ENCODE data around the gene GJA9. TPM values are rescaled to one million over a fixed set of nuclear protein-coding genes. Genes with fewer than 3 reads are reported as not detected.

Gene GJA9
- total and polyA plus RNA-seq, 4 donors = not detected

DNA sequence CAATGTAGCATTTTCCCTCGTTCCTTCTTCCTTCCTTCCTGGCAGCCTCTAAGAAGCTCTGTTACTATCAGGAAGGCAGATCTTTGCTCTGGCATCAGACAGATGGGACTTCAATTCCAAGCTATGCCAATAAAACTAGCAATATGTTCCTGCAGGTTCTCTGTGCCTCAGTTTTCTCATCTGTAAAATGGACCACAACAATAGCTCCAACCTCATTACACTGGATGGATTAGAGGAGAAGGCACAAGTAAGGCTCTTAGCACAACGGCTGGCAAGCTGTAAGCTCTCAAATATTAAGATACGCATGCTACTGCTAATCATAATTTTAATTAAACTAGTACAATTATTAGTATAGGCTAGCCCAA lies 49.0 kb downstream of the GJA9 start:
- H3K4me3 ChIP-seq (ENCODE audit: low read depth in 1 of 3, low read length in 3 of 3) = no peak overlapping the region
- TF ChIP-seq, protein P1, sequence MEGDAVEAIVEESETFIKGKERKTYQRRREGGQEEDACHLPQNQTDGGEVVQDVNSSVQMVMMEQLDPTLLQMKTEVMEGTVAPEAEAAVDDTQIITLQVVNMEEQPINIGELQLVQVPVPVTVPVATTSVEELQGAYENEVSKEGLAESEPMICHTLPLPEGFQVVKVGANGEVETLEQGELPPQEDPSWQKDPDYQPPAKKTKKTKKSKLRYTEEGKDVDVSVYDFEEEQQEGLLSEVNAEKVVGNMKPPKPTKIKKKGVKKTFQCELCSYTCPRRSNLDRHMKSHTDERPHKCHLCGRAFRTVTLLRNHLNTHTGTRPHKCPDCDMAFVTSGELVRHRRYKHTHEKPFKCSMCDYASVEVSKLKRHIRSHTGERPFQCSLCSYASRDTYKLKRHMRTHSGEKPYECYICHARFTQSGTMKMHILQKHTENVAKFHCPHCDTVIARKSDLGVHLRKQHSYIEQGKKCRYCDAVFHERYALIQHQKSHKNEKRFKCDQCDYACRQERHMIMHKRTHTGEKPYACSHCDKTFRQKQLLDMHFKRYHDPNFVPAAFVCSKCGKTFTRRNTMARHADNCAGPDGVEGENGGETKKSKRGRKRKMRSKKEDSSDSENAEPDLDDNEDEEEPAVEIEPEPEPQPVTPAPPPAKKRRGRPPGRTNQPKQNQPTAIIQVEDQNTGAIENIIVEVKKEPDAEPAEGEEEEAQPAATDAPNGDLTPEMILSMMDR (IDR thresholded peaks at IDR 0.05; ENCODE audit: low read depth, low read length, missing input control) = no peak
- TF ChIP-seq GABPA (IDR thresholded peaks at IDR 0.05 in 1 of 2, conservative IDR thresholded peaks at IDR 0.05 in 1 of 2) = no peak
- TF ChIP-seq, protein P2, sequence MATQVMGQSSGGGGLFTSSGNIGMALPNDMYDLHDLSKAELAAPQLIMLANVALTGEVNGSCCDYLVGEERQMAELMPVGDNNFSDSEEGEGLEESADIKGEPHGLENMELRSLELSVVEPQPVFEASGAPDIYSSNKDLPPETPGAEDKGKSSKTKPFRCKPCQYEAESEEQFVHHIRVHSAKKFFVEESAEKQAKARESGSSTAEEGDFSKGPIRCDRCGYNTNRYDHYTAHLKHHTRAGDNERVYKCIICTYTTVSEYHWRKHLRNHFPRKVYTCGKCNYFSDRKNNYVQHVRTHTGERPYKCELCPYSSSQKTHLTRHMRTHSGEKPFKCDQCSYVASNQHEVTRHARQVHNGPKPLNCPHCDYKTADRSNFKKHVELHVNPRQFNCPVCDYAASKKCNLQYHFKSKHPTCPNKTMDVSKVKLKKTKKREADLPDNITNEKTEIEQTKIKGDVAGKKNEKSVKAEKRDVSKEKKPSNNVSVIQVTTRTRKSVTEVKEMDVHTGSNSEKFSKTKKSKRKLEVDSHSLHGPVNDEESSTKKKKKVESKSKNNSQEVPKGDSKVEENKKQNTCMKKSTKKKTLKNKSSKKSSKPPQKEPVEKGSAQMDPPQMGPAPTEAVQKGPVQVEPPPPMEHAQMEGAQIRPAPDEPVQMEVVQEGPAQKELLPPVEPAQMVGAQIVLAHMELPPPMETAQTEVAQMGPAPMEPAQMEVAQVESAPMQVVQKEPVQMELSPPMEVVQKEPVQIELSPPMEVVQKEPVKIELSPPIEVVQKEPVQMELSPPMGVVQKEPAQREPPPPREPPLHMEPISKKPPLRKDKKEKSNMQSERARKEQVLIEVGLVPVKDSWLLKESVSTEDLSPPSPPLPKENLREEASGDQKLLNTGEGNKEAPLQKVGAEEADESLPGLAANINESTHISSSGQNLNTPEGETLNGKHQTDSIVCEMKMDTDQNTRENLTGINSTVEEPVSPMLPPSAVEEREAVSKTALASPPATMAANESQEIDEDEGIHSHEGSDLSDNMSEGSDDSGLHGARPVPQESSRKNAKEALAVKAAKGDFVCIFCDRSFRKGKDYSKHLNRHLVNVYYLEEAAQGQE (IDR thresholded peaks at IDR 0.05) = no peak
- TF ChIP-seq, protein P3, sequence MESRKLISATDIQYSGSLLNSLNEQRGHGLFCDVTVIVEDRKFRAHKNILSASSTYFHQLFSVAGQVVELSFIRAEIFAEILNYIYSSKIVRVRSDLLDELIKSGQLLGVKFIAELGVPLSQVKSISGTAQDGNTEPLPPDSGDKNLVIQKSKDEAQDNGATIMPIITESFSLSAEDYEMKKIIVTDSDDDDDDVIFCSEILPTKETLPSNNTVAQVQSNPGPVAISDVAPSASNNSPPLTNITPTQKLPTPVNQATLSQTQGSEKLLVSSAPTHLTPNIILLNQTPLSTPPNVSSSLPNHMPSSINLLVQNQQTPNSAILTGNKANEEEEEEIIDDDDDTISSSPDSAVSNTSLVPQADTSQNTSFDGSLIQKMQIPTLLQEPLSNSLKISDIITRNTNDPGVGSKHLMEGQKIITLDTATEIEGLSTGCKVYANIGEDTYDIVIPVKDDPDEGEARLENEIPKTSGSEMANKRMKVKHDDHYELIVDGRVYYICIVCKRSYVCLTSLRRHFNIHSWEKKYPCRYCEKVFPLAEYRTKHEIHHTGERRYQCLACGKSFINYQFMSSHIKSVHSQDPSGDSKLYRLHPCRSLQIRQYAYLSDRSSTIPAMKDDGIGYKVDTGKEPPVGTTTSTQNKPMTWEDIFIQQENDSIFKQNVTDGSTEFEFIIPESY (IDR thresholded peaks at IDR 0.05) = no peak
- TF ChIP-seq RAD21 (IDR thresholded peaks at IDR 0.05) = no peak
- no peak for DNase-seq (ENCODE audit: low spot score)
- no peak overlapping the region for H3K9ac ChIP-seq (ENCODE audit: low read depth in 1 of 2, low read length in 2 of 2)
- no peaks in the 10 kb centered on the region for H3K4me1 ChIP-seq (ENCODE audit: control insufficient read depth in 4 of 4, insufficient read depth in 4 of 4, low read length in 3 of 4)
- H3K27ac ChIP-seq (ENCODE audit: low read depth in 1 of 2, low read length in 2 of 2) = no peak overlapping the region
- H3K27me3 ChIP-seq (ENCODE audit: control insufficient read depth in 4 of 4, insufficient read depth in 4 of 4, low read length in 3 of 4) = peaks cover 0 to 4% (median 0%) of the 10 kb centered on the region in 4 donors
- no peaks in the 10 kb centered on the region for H3K9me3 ChIP-seq (ENCODE audit: control insufficient read depth in 4 of 4, low read length in 3 of 4)
- 87% methylated on average over 3 of the region's 3 CpGs for WGBS
- no peaks in the 10 kb centered on the region for H3K36me3 ChIP-seq (ENCODE audit: control insufficient read depth in 4 of 4, insufficient read depth in 3 of 4, low read depth in 1 of 4, low read length in 3 of 4)

DNA sequence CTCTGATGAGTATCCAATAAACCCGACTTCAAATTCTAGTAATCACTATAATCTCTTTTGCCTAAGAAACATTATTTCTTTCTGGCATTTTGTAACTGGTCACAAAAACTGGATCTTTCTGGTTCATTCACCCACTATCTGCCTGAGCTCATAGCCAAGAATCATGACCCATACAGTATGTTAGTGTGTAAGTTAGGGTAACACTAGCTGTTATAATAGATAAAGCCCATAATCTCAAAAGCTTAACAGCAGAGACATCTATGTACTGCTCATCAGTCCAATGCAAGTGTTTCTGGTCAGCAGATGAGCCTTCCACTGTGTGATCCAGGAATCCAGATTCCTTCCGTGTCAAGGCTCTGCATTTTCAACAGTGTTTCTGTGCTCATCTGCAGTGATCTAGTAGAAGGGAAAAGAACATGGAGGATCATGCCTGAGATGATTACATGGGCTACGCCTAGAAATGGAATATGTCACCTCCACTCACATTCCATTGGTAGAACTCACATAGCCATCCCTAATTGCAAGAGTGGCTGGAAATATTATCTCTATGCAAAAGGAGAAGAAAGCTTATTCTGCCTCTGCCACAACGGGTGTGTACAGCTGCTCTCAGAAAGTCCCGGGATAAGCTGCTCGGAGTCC lies 49.5 kb downstream of the GJA9 start:
- Histone ChIP-seq H3K9ac (ENCODE audit: low read depth in 1 of 2, low read length in 2 of 2) (no peak overlapping the region), H3K9me3 (ENCODE audit: control insufficient read depth in 4 of 4, low read length in 3 of 4) (no peaks in the 10 kb centered on the region), H3K4me1 (ENCODE audit: control insufficient read depth in 4 of 4, insufficient read depth in 4 of 4, low read length in 3 of 4) (no peaks in the 10 kb centered on the region), H3K27me3 (ENCODE audit: control insufficient read depth in 4 of 4, insufficient read depth in 4 of 4, low read length in 3 of 4) (peaks cover 0 to 4% (median 0%) of the 10 kb centered on the region in 4 donors), H3K4me3 (ENCODE audit: low read depth in 1 of 3, low read length in 3 of 3) (no peak overlapping the region), H3K36me3 (ENCODE audit: control insufficient read depth in 4 of 4, insufficient read depth in 3 of 4, low read depth in 1 of 4, low read length in 3 of 4) (no peaks in the 10 kb centered on the region), H3K27ac (ENCODE audit: low read depth in 1 of 2, low read length in 2 of 2) (no peak overlapping the region)
- 82% methylated on average over 6 of the region's 6 CpGs for WGBS
- TF ChIP-seq RAD21 (IDR thresholded peaks at IDR 0.05) (no peak), YY1 (IDR thresholded peaks at IDR 0.05) (no peak), FOXA1 (IDR thresholded peaks at IDR 0.05) (no peak)
- DNase-seq (ENCODE audit: low spot score) = no peak

DNA sequence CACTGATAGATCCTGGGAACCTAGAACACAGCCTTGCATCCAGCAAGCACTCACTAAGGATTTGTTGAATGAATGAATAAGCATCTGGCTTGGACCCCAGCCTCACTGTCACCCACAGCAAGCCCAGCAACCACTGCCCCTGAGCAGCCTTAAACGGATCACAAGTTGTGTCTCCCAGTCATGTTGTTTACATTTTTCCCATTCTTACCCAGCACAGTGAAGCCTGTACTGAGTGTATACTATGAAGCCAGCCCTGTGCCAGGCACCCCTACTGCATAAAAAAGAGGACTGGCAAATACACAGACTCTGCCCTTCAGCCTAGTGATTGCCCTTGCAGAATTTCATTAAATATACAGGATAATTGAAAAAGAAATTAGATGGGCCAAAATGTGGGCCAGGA lies 52.0 kb downstream of the GJA9 start:
- H3K27ac ChIP-seq (ENCODE audit: low read depth in 1 of 2, low read length in 2 of 2) = no peak overlapping the region
- H3K9me3 ChIP-seq (ENCODE audit: control insufficient read depth in 4 of 4, low read length in 3 of 4) = no peaks in the 10 kb centered on the region
- 36% methylated on average over 1 of the region's 1 CpG for WGBS
- no peaks in the 10 kb centered on the region for H3K36me3 ChIP-seq (ENCODE audit: control insufficient read depth in 4 of 4, insufficient read depth in 3 of 4, low read depth in 1 of 4, low read length in 3 of 4)
- no peak for DNase-seq (ENCODE audit: low spot score)
- H3K4me1 ChIP-seq (ENCODE audit: control insufficient read depth in 4 of 4, insufficient read depth in 4 of 4, low read length in 3 of 4) = no peaks in the 10 kb centered on the region
- H3K4me3 ChIP-seq (ENCODE audit: low read depth in 1 of 3, low read length in 3 of 3) = no peak overlapping the region
- peaks cover 0 to 4% (median 0%) of the 10 kb centered on the region in 4 donors for H3K27me3 ChIP-seq (ENCODE audit: control insufficient read depth in 4 of 4, insufficient read depth in 4 of 4, low read length in 3 of 4)
- no peak overlapping the region for H3K9ac ChIP-seq (ENCODE audit: low read depth in 1 of 2, low read length in 2 of 2)
- TF ChIP-seq, protein P4, sequence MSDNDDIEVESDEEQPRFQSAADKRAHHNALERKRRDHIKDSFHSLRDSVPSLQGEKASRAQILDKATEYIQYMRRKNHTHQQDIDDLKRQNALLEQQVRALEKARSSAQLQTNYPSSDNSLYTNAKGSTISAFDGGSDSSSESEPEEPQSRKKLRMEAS (IDR thresholded peaks at IDR 0.05) = no peak
- TF ChIP-seq YY1 (IDR thresholded peaks at IDR 0.05) = no peak
- TF ChIP-seq, protein P5, sequence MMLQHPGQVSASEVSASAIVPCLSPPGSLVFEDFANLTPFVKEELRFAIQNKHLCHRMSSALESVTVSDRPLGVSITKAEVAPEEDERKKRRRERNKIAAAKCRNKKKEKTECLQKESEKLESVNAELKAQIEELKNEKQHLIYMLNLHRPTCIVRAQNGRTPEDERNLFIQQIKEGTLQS (IDR thresholded peaks at IDR 0.05) = no peak
- no peak for TF ChIP-seq EGR1 (IDR thresholded peaks at IDR 0.05; ENCODE audit: low read depth in 2 of 2)
- no peak for TF ChIP-seq TAF1 (conservative IDR thresholded peaks at IDR 0.05)
- TF ChIP-seq RAD21 (IDR thresholded peaks at IDR 0.05) = no peak
- TF ChIP-seq HNF4G (IDR thresholded peaks at IDR 0.05) = no peak
- TF ChIP-seq FOXA1 (IDR thresholded peaks at IDR 0.05) = no peak
- TF ChIP-seq, protein P2 (IDR thresholded peaks at IDR 0.05) = no peak
- no peak for TF ChIP-seq NR2F2 (IDR thresholded peaks at IDR 0.05)

All from liver (tissue), 9 donors.